Measurements from ENCODE around the gene ERC1.

The ERC1 gene

GRCh38 chr12:1078002-1078401, 87.0 kb downstream of the ERC1 start:
- DNase-seq (ENCODE audit: low read depth, low spot score), result no peak
- H3K4me3 ChIP-seq (ENCODE audit: low read depth, low read length), result no peak overlapping the region
- ChIA-PET POLR2A (no interaction called here), CTCF (interaction anchor here (1.0 to 3.7 kb wide), 3 partner anchors 13 to 40 kb away, joined by 4 to 22 read pairs (median 4); no protein-coding TSS in a partner anchor)
- TF ChIP-seq CTCF (IDR thresholded peaks at IDR 0.05; ENCODE audit: insufficient read depth, low read length, missing control alignments), result no peak

- CTCF ChIA-PET, result interaction anchor here (0.8 kb wide), 1 partner anchor 12 kb away, joined by 7 read pairs; no protein-coding TSS in a partner anchor
- DNase-seq (ENCODE audit: low read depth, low spot score), result no peak
- TF ChIP-seq CTCF (IDR thresholded peaks at IDR 0.05; ENCODE audit: insufficient read depth, low read length, missing control alignments), result no peak
- no peak overlapping the region for H3K4me3 ChIP-seq (ENCODE audit: low read depth, low read length)
- POLR2A ChIA-PET, result no interaction called here
Observed at GRCh38 chr12:1080520-1081223, 89.6 kb downstream of the ERC1 start.

GRCh38 chr12:1083151-1083888, 92.3 kb downstream of the ERC1 start:
- TF ChIP-seq CTCF (IDR thresholded peaks at IDR 0.05; ENCODE audit: insufficient read depth, low read length, missing control alignments), result no peak
- DNase-seq (ENCODE audit: low read depth, low spot score), result no peak
- POLR2A ChIA-PET, result interaction anchor here (0.6 kb wide), 1 partner anchor 89 kb away, joined by 6 read pairs; no protein-coding TSS in a partner anchor
- CTCF ChIA-PET, result interaction anchor here (0.8 to 2.4 kb wide), 4 partner anchors 9 to 132 kb away, joined by 3 to 16 read pairs (median 4); no protein-coding TSS in a partner anchor
- no peak overlapping the region for H3K4me3 ChIP-seq (ENCODE audit: low read depth, low read length)

DNA sequence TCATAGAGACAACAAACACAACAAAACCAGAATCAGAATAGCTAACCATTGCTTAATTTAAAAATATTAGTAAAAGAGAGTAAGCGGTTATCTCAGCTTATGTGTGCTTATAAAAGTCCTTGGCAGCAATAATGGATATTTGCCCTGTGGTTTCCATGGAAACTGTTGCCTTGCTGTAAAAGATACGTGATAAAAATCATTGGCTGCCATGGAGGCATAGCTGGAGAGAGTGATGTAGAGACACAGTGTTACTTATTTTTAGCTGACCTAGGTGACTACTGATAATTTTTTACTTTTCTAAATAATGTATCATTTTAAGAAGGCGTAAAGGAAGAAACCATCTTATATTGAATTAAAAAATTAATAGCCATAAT, 92.9 kb downstream of the ERC1 start:
- ChIA-PET CTCF (interaction anchor here (0.8 to 2.4 kb wide), 3 partner anchors 9 to 132 kb away, joined by 3 to 16 read pairs (median 3); no protein-coding TSS in a partner anchor), POLR2A (no interaction called here)
- no peak overlapping the region for H3K4me3 ChIP-seq (ENCODE audit: low read depth, low read length)
- no peak for TF ChIP-seq CTCF (IDR thresholded peaks at IDR 0.05; ENCODE audit: insufficient read depth, low read length, missing control alignments)
- DNase-seq (ENCODE audit: low read depth, low spot score), result no peak

DNA sequence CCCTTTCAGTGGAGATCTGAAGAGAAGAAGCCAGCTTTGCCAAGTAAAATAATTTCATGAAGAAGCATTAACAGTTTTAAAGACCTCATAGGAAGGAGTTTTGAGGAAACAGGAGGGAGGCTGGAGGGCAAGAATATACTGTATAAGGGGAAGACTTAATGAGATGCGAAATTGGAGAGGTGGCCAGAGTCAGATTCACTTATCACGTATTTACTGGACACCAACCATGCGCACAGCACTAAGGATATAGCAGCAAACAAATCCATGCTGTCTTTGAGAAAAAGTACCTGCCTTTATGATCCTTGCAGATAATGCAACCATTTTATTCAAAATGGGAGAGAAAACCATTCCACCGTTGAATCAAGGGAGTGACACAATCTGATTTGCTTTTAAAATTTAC, 100.3 kb downstream of the ERC1 start:
- CTCF ChIA-PET, result interaction anchor here (0.9 to 2.0 kb wide), 6 partner anchors 8 to 521 kb away, joined by 3 to 16 read pairs (median 4); partner anchors contain the start of gene RAD52
- DNase-seq (ENCODE audit: low read depth, low spot score), result no peak
- POLR2A ChIA-PET, result no interaction called here
- no peak for TF ChIP-seq CTCF (IDR thresholded peaks at IDR 0.05; ENCODE audit: insufficient read depth, low read length, missing control alignments)
- no peak overlapping the region for H3K4me3 ChIP-seq (ENCODE audit: low read depth, low read length)
